Fibroblast of lung (primary cell): Measurements from ENCODE around the gene RAP1GAP.

Experiments
- EZH2 ChIP-seq: IDR thresholded peaks from 2 replicates; pipeline ENCODE4 v1.5.1; 2012; ENCODE audit warnings: low read length, control low read depth, mild to moderate bottlenecking; ENCODE audit errors: missing control alignments
- TF ChIP-seq, protein P1 (sequence below), 2 donors: IDR thresholded peaks in 1 of 2; conservative IDR thresholded peaks in 1 of 2; 1 replicate in 1 of 2; 2 replicates in 1 of 2; pipeline ENCODE4 v1.5.1; 2011 to 2012; ENCODE audit warnings: low read length in 2 of 2, control low read depth in 1 of 2, inconsistent platforms in 1 of 2, low read depth in 1 of 2, mild to moderate bottlenecking in 1 of 2

DNA sequence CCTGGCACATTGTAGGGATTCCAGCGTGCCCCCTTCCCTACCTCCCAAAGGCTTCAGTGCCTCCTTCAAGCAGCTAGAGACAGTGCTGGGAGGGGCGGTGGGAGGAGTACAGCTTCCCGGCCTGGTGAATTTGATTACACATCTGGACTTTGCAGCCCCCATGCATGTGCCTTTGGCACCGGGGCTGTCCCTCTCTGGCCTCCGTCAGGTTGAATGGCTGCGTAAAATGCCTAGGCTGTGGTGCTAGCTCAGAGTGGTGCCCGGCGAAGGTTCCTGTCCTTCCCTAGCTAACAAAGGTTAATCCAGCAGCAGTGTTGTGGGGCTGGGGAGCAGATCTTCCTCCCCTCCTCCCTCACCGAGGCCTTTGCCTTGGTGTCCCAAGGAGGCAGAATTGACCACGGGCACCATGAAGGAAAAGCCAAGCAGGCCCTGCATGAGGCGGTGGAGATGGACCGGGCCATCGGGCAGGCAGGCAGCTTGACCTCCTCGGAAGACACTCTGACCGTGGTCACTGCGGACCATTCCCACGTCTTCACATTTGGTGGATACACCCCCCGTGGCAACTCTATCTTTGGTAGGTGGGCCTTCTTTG lies 93.7 kb downstream of the RAP1GAP start:
- TF ChIP-seq, protein P1, sequence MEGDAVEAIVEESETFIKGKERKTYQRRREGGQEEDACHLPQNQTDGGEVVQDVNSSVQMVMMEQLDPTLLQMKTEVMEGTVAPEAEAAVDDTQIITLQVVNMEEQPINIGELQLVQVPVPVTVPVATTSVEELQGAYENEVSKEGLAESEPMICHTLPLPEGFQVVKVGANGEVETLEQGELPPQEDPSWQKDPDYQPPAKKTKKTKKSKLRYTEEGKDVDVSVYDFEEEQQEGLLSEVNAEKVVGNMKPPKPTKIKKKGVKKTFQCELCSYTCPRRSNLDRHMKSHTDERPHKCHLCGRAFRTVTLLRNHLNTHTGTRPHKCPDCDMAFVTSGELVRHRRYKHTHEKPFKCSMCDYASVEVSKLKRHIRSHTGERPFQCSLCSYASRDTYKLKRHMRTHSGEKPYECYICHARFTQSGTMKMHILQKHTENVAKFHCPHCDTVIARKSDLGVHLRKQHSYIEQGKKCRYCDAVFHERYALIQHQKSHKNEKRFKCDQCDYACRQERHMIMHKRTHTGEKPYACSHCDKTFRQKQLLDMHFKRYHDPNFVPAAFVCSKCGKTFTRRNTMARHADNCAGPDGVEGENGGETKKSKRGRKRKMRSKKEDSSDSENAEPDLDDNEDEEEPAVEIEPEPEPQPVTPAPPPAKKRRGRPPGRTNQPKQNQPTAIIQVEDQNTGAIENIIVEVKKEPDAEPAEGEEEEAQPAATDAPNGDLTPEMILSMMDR (conservative IDR thresholded peaks at IDR 0.05 in 1 of 2, IDR thresholded peaks at IDR 0.05 in 1 of 2; ENCODE audit: low read depth in 1 of 2, low read length in 2 of 2): no peak
- no peak for TF ChIP-seq EZH2
